Superior temporal gyrus (tissue), 1 donor: ENCODE data around the gene NFIB.

Experiments
- DNase-seq: peaks from one replicate; pipeline ENCODE4 v3.0.0-alpha.2; 2016; ENCODE audit errors: extremely low spot score

Gene NFIB

DNA sequence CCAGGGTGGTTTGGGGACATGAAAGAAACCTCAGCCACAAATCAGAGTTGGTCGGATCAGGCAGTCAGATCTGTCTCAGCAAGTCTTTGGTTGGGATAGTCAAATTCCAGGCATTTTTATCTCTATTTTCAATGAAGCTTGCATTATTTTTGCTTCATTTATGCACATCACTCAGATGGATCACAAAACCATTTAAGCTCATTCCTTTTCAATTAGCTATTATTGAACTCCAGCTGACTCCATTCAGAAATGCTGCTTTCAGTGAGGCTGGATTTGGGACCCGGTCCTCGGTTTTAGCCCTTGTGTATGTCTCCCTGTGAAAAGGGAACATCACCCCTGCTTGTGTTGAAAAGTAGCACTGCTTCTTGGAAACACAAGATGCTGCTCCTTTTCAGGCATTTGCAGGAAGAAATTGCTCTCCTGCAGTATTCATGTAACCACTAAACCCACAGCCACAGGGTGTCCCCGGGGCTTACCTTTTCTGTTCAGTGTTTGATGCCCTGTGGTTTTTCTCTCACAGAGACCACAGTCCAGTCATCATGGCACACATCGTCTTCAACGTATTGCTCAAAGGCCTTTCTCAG, 232.9 kb downstream of the NFIB start:
- DNase-seq, result no peak

DNA sequence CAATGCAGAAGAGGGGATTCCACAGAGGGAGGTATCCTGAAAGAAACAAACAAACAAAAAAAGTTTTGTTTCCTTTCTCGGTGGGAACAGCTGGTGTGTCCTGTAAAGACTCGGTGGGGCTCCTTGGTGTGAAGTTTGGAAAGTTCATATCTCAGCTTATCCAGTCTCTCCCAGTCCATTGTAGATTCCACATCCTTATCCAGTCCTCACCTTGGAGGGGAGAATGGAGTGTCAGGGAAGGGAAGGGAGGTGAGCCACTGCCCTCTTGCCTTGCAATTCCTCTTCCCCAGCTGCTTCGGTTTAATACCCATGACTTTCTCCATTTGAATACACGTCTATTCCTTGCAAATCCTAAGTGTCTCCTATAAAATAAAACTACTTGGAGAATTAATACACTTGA, 234.5 kb downstream of the NFIB start:
- no peak for DNase-seq

DNA sequence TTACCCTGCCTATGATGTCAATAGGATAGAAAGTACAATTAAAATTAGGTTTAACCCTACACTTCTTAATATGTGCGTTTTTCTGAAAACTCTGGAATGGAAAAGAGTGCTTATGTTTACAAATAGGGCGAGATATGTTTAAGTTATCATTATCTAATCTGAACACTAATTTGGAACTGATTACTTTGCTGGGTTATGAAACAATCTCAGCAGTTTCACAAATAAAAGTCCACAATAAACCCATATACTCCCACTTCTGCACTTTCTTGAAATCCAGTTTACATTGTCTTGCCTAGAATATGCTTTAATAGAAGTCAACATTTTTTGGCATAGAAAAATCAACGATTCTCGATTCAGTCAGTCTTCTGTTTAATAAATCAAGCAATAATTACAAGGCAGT, 236.3 kb downstream of the NFIB start:
- no peak for DNase-seq

DNA sequence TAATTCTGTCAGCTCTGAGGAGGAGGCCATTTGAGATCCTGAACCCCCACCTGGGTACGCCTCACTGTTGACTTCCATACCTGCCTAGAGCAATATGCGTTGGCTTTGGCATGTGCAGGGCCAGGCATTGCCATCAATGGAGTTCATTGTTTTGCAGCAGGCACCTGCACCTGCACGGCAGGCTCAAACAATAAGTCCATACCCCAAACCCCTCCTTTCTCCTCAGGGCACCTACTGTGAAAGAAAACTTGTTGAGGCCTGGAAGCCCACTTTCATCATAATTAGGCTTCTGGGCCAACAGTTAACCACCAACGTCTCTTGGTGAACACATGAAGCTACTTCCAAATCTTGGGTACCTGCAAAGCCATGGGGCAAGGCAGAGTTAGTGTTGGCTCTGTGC, 238.7 kb downstream of the NFIB start:
- DNase-seq, result no peak

DNA sequence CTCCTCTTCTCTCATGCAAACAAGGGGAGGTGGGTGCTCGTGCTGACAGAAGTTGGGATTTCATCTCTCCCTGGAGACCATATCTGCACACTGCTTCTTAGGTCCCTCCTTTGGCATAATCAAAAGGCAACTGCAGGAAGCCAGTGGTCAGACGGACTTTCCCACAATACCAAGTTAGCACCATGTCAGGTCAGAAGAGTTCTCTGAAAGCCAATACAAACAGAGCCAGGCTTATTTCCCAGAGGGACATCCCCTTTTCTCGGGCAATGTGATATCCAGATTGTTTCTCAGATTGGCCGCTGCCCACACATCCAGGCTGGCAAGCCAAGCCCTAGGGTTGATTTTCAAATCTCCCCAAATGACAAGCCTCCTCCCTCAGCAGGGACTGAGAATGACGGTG, 241.1 kb downstream of the NFIB start:
- no peak for DNase-seq

DNA sequence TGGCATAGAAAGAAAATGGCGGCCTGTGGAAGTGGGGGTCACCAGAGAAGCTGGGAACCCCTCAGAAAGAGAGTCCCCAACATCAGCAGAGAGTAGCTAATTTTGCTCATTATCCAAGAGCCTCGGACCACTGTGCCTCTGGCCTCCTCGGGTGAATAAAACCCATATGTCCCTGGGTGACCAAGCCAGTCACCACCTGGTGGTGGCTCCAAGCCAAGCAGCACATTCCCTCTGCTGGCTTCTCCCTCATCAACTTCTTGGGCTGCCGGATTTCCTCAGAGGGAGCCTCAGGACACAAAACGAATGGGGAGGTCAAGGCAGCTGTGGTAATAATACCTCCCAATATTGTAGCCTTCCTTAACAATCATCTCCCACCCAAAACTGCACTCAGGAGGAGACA, 242.5 kb downstream of the NFIB start:
- no peak for DNase-seq

DNA sequence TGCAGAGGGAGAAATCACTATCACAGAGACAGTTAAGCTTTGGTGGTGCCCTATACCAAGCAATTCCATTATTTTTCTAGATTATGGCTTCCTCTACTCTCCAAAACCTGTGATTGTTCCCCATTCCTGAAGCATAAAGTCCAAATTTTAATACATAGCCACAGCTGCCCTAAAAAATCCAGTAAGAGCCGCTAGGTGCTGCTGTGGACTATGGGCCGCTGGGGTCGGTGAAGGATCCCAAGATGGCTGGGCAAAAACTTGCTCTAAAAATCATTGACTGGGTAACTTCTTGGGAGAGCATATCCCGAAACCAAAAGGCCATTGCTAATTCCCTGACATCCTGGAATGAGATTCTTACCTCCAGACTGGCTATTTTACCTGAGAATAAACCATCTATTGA, 245.3 kb downstream of the NFIB start:
- no peak for DNase-seq

DNA sequence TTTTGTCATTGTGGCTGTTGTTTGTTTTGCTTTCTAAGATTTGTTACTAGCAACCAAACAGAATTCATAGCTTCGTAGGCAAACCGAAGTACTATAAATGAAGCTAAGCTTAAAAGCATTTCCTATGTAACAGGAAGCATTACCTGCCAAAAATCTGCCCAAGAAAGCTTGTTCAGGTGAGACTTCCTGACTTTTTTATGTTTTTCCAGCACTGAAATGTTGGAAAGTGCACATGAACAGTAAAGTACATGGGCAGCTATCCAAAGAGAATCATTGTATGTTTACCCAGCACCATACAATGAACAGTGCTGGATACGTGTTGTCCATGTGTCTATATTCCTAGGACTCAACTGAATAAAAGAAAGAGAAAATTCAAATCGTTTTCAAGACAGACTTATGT, 247.1 kb downstream of the NFIB start:
- no peak for DNase-seq

DNA sequence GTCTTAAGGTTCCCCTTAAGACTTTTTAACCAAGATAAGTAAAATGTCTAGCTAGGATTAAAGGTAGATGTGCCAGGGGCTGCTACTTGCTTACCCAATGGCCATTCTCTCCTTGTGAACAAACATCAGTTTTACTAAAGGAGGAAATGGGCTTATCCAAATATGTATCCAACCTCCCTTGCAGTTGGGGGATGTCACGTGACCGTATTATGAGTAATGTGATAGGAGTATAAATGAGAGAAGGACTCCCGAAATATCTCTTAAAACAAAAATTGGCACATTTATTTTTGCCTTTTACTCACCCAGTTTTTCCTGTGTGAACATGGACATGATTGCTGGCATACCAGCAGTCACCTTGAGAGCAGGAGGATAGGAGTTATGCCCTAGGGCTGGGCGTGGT, 247.9 kb downstream of the NFIB start:
- DNase-seq, result no peak

DNA sequence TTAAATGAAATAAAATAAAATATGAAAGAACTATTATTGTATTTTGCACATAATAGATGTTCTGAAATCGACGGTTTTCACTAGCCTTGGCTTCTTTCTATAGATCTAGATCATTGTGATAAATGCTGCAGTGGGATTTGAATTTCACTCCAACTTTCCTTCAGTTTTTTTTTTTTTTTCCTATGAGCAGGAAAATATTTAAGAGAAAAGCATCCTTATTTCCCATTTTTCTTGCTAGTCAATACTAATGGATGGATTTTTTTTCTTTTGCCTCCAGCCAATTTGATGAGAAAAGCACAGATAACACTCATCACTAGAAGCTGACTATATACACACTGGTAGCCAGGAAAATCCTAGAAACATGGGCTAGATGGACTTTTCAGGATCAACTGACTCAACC, 249.0 kb downstream of the NFIB start:
- no peak for DNase-seq

DNA sequence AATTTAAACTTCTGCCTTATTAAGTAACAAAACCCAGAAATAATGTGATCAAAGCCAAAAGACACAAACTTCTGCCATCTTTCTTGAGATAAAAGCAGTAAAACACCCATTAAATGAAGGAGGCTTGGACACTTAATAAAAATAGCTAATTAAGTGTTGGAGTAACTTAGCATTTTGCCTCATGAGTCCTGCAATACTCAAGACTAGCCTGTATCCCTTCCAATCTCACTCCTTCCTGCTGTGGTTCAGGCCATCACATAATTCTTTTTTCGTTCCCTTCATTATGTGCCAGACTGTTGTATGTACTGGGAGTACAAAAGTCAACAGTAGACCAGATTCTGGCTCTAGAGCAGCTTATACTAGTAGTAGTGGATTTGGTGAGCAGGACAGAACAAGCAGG, 250.2 kb downstream of the NFIB start:
- no peak for DNase-seq

DNA sequence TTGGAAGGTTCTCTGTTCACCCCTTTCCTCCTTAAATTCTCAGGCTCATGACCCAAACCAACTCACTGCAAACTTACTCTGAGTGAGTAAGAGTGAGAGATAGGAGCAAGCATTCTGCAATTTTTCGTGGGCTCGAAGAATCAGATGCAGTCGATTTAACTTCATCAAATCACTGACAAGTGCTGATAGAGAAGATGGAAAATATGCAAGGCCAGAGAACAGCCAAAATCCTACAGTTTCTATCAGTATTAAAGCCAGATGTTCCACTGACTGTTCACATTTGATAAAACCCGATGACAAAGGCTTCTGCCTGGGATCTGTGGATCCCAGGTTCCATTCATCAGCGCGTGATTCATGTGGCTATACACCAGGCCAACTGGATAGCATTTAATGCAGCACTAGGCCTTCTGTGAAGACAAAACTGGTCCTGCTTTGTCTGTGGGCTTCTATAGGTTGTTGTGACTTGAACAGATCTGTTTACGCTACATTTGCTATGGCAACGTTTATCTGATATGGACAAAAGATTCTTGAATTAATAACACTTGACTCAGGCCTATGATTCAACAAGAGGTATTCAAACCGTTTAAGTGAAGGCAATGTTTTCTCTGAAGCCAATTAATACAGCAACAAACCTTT, 251.2 kb downstream of the NFIB start:
- no peak for DNase-seq

DNA sequence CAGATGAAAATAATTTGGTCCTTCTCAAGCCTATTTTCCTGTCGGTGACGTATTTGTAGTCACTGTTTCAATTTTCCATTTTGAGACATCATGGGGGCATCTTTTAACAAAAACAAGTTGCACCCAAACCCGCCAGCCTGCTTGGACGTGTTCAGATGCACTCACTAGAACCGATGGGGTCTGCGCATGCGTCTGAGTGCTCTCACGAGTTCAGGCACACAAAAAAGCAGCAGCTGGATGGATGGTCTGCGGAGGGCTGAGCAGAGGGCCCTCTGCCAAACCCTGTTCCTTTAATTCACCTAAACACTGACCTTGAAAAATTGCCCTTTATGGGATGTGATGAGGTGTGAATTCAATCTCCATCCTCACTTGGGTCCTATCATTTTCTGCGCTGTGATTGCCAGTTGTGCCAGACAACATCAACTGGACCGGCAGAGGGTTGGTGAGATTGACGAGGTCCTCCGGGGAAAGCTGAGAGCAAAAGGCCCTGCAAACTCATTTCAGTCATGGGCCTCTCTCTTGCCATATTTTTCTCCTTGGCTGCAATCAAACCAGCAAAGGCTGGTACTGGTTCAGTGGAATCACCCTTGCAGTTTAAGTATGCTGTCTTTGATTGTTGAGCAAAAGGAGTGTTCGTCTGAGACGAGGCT, 251.9 kb downstream of the NFIB start:
- no peak for DNase-seq

DNA sequence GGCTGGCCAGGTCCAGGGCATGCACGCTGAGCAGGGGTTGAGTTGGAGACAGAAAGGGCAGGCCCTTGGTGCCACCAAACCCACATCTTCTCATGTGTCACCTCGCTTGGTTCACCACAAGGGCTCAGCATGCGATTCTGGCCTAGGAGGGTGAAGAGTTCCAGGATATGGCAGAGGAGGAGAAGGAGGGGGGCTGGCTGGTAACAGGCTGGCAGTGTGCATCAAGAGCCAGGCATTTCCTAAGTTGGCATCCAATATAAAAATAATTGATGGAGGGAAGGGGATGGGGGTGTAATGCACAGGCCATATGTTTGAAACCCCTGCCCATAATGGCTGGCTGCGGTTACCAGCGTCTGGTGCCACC, 255.6 kb downstream of the NFIB start:
- DNase-seq, result no peak

DNA sequence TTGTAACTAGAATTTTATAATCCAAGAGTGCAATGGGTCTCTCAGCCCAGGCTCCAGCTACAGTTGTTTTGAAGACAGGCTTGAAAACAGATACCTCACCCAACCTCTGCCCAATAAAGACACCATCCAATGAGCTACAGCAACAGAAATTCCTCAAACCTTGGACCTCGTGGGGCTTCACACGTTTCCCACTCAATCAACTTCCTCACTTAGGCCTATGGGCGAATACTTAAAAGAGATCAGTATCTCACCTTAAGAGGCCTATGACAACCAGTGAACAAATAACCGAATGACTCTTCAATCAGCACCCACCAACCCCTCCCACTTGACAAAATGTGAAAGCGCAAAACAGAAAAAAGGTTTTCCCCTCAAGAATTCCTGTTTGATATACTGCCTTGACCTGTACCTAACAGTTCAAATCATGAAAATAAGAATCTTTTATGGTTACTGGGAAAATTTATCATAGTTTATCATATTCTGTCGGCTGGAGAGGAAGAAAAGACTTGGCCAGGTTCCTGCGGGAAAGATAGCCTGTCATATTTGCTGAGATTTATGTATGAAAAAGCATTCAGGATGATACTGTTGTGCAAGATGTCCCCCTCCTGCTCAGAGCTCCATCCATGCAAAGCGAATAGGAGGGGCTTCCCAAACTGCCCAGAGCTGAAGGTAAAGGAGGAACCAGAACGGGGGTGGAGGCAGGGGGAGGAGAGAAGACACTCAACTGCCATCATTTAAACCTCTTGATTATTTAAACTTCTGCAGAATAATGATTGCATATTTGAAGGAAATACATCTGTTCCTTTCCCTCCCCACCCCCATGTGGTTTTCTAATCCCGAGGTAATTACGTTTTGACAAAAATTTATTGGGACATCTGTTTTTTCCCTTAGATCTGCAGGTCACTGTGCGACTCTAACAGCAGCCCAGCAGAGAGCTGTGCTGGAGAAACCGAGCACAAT, 256.3 kb downstream of the NFIB start:
- no peak for DNase-seq

DNA sequence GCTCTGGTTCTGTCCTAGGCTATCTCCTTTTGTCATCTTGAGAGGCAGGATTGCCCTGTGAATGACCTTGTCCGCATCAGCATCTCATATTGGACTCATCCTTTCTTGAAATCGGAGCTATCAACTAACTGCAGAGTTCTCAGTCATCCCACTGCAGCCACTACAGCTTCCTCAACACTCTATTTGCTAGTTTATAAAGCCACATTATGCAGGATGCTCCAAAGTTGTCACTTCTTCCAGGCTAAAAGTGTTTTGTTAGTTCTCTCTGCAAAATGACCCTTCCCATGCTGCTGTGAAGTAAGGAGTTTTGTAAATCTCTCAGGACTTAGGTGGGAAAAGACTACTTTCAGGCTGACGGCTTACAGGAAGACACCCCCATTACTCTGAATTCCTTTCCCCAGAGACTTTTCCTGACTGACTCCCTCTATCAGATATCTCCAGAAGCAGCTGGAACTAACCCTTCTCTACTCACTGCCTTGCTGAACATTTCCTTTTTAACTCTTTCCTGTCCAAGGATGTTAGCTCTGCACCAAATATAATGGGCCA, 257.6 kb downstream of the NFIB start:
- DNase-seq, result no peak

DNA sequence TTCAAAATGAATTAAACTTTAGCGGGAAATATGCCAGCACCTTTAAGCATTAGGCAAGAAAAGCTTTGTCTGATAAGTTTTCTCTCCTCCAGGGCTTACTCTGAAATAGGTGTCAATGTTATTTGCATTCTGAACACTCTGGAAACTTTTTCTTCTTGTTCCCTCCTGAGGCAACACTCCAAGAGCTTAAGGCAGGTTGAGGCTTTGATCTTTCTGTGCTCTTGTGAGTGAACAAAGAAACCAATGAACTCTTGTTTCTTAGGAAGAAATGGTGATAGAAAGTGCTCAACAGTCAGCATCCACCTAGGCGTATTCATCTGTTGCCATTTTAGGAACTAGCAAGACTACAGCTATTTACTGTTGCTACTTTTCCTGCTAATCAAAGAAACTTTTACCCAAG, 259.8 kb downstream of the NFIB start:
- no peak for DNase-seq

DNA sequence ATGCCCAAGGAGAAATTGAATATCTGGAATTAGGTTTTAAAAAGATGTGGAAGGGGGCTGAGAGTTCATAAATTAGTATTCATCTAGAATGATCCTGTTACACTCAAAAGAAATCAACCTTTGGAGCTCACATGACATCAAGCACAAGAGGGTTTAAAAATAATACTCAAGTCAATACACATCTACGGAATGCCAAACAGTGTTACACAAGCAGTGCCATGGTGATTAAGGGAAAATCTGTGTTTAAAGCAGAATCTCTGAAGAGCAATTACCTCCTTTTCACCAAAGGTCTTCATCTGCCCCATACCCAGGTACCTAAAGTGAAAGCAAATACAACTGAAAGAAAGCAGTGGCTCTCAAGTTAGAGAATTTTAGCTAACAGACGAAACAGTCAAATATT, 261.6 kb downstream of the NFIB start:
- DNase-seq, result no peak

DNA sequence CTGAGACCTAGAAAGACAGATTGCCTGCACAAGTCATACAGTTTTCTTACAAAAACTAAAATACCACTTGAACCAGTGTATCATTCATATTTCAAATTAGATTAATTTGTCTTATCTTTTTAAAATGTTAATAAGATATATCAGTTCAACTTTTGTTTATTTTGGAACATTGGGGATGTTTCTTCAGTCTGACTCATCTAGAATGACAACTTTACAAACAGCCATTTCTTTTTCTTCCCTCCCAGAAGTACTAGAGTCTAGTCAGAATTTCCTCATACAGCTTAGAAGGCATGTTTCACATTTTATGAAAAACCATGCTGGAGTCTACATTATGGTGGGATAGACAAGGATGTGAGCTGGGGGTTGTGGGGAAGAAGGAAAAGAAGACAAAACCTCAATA, 262.5 kb downstream of the NFIB start:
- DNase-seq, result no peak

DNA sequence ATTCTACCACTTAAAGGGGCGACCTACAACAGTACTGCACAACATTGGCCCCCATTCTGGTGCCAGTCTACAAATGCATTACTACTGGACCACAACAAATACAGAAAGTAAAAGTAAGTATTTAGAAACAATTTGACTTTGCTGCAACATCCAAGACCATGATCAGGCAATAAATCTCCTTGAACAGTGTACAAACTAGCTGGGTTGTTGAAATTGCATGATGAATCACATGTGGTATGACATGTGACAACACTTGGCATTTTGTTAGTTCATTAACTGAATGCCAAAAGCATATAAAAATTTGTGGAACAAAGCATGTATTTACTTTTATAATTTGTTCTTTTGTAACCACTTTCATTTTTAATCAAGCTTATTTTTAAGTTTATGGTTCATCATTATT, 270.5 kb downstream of the NFIB start:
- no peak for DNase-seq

DNA sequence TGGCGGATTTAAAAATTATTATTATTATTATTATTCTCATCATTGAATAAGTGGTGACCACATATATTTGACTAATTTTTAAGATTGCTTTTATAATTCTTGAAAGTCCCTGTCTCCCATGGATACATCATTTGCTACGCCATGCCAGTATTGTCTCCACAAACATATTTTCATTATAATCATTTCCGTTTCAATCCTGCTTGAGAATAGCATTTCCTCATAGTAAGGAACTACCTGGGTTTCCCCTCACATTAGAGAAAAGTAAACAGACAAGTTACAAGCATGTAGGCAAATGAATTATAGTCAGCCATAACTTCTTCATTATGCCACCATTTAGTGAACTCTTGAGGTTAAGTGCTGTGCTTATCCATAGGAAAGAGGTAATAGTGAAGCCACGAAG, 276.6 kb downstream of the NFIB start:
- DNase-seq, result no peak

DNA sequence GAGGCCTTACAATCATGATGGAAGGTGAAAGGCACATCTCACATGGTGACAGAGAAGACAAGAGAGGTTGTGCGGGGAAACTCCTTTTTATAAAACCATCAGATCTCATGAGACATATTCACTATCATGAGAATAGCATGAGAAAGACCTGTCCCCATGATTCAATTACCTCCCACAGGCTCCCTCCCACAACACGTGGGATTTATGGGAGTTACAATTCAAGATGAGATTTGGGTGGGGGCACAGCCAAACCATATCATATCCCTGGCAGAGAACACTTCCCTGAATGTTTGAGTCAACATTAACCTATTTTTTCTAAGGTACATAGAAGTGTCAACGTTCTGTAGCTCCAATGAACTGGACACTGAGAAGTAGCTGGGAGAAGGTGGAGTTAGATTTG, 280.9 kb downstream of the NFIB start:
- DNase-seq, result no peak
